ENCODE measurements around the gene ACADM. TPM values are rescaled to one million over a fixed set of nuclear protein-coding genes. Genes with fewer than 3 reads are reported as not detected.

ACADM gene
- total and polyA plus RNA-seq, 2 donors (not counting 3 experiments of a cell fraction or from before 2014, with no cell fraction given) = 10.8 to 32.5 TPM

DNA sequence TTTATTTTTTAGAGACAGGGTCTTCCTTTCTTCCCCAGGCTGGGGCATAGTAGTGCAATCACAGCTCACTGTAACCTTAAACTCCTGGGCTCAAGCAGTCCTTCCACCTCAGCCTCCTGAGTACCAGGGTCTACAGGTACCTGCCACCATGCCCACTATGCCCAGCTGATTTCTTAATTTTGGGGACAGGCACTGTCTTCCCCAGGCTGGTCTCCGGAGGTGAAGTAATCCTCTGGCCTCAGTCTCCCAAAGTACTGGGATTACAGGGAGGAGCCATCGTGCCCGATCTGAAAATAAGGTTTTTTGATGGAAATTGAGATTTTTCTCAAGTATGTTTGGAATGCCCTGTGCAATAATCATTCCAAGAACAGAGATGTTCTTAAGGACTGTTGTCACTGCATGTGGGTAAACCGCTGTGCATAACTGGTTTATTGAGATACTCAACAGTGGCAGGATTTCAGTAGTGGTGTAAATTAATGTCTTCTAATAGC, 71.2 kb downstream of the ACADM start:
- no peak for DNase-seq (ENCODE audit: low read depth, low spot score)
- Histone ChIP-seq H3K9ac (replicated peaks; ENCODE audit: extremely low read depth, insufficient read depth, low read length) (no peak overlapping the region), H3K4me2 (ENCODE audit: insufficient read depth, low read length) (no peak overlapping the region), H2AFZ (ENCODE audit: low read depth, low read length) (no peak overlapping the region), H3K79me2 (ENCODE audit: control insufficient read depth, insufficient read depth, low read length) (peaks cover 19% of the 10 kb centered on the region), H4K20me1 (replicated peaks; ENCODE audit: control insufficient read depth, extremely low read depth, insufficient read depth, low read length) (peaks cover 10% of the 10 kb centered on the region), H3K4me3 (replicated peaks in 1 of 3; ENCODE audit: insufficient read depth in 1 of 3, low read depth in 1 of 3, low read length in 3 of 3) (no peak overlapping the region), H3K9me1 (replicated peaks; ENCODE audit: control insufficient read depth, extremely low read depth, insufficient read depth, low read length) (no peaks in the 10 kb centered on the region), H3K9me3 (replicated peaks; ENCODE audit: control insufficient read depth, insufficient read depth, low read length) (no peaks in the 10 kb centered on the region), H3K27me3 (ENCODE audit: control insufficient read depth in 2 of 2, insufficient read depth in 2 of 2, low read length in 2 of 2) (no peaks in the 10 kb centered on the region), H3K27ac (ENCODE audit: insufficient read depth, low read depth, low read length) (no peak overlapping the region), H3K36me3 (ENCODE audit: control insufficient read depth in 2 of 2, extremely low read depth in 1 of 2, insufficient read depth in 2 of 2, low read length in 2 of 2) (peaks cover 16 to 45% of the 10 kb centered on the region in 2 experiments), H3K4me1 (ENCODE audit: control insufficient read depth, extremely low read depth, insufficient read depth, low read length) (peaks cover 2% of the 10 kb centered on the region)
- BruUV-seq (replicated peaks) = no TSS peak
- intact Hi-C loops (cut with micrococcal nuclease) = no loop called here
- dilution Hi-C loops (cut with MboI; ENCODE audit: extremely low pct_ligation_motif_present, low sequenced_read_pairs) = no loop called here
- POLR2A ChIA-PET = interaction anchor here (0.7 to 1.6 kb wide), 2 partner anchors 9 to 611 kb away, joined by 4 to 9 read pairs; partner anchors contain the start of gene RABGGTB
- TF ChIP-seq, protein P1, sequence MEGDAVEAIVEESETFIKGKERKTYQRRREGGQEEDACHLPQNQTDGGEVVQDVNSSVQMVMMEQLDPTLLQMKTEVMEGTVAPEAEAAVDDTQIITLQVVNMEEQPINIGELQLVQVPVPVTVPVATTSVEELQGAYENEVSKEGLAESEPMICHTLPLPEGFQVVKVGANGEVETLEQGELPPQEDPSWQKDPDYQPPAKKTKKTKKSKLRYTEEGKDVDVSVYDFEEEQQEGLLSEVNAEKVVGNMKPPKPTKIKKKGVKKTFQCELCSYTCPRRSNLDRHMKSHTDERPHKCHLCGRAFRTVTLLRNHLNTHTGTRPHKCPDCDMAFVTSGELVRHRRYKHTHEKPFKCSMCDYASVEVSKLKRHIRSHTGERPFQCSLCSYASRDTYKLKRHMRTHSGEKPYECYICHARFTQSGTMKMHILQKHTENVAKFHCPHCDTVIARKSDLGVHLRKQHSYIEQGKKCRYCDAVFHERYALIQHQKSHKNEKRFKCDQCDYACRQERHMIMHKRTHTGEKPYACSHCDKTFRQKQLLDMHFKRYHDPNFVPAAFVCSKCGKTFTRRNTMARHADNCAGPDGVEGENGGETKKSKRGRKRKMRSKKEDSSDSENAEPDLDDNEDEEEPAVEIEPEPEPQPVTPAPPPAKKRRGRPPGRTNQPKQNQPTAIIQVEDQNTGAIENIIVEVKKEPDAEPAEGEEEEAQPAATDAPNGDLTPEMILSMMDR (IDR thresholded peaks at IDR 0.05; ENCODE audit: extremely low read depth in 1 of 2, insufficient read depth in 1 of 2, low read depth in 1 of 2, low read length in 2 of 2) = no peak
- TF ChIP-seq MYC (IDR thresholded peaks at IDR 0.05; ENCODE audit: low read depth, low read length) (no peak), POLR2AphosphoS5 (IDR thresholded peaks at IDR 0.05; ENCODE audit: insufficient read depth, low read depth, low read length) (no peak), JUN (IDR thresholded peaks at IDR 0.05; ENCODE audit: borderline replicate concordance, insufficient read depth, insufficient read length, low read depth) (no peak), GATA2 (IDR thresholded peaks at IDR 0.05; ENCODE audit: insufficient read depth, insufficient read length, low read depth, low read length) (no peak), FOS (IDR thresholded peaks at IDR 0.05; ENCODE audit: borderline replicate concordance, insufficient read depth, low read length) (no peak), EZH2 (IDR thresholded peaks at IDR 0.05; ENCODE audit: borderline replicate concordance, low read depth, low read length, severe bottlenecking) (no peak), POLR2A (IDR thresholded peaks at IDR 0.05; ENCODE audit: low read depth, low read length) (no peak)
- TF ChIP-seq, protein P2, sequence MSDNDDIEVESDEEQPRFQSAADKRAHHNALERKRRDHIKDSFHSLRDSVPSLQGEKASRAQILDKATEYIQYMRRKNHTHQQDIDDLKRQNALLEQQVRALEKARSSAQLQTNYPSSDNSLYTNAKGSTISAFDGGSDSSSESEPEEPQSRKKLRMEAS (IDR thresholded peaks at IDR 0.05; ENCODE audit: insufficient read depth, insufficient read length) = no peak
- CTCF ChIA-PET = no interaction called here
- FAIRE-seq = no peak

Data from endothelial cell of umbilical vein (primary cell).